ENCODE results near the gene AKR1C1. TPM values are rescaled to one million over a fixed set of nuclear protein-coding genes. Genes with fewer than 3 reads are reported as not detected.

Gene AKR1C1
- total and polyA plus RNA-seq, 2 of the 13 experiments (the other 11 are each of a cell fraction or from before 2014, with no cell fraction given) = 948 to 2,238 TPM

DNA sequence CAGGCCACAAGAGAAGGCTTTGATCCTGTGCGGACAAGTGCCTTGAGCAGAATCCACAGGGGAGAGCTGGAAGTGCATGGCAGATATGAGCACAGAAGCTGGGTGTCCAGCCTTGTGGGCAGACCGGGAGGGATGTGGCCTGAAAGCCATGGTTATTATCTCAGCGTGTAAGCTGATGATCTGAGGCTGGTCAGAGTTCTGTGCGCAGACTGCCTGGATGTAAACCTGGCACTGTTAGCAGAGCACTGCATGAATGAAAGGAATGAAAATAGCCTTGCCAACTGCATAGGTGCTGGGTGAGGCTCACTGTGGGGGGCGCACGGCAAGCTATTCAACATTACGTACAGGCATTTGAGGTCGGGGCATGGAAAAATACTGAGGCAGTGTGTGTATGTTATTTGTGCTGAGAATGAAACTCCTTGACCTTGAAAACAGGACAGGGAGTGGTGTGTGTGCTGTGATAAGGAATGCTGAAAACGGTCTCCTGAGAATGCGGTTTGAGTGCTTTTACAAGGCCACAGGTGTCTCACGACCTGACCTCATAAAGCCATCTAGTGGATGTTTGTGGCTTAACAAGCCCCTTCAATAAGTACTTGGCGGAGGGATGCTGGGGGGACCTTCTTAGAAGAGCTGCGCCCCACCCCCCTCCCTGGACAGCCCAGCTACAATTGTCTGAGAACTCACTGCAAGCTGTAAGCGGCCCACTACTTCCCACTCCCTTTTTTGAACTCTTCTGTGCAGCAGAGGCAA lies 18.7 kb downstream of the AKR1C1 start (continued):
- TF ChIP-seq, protein P1, sequence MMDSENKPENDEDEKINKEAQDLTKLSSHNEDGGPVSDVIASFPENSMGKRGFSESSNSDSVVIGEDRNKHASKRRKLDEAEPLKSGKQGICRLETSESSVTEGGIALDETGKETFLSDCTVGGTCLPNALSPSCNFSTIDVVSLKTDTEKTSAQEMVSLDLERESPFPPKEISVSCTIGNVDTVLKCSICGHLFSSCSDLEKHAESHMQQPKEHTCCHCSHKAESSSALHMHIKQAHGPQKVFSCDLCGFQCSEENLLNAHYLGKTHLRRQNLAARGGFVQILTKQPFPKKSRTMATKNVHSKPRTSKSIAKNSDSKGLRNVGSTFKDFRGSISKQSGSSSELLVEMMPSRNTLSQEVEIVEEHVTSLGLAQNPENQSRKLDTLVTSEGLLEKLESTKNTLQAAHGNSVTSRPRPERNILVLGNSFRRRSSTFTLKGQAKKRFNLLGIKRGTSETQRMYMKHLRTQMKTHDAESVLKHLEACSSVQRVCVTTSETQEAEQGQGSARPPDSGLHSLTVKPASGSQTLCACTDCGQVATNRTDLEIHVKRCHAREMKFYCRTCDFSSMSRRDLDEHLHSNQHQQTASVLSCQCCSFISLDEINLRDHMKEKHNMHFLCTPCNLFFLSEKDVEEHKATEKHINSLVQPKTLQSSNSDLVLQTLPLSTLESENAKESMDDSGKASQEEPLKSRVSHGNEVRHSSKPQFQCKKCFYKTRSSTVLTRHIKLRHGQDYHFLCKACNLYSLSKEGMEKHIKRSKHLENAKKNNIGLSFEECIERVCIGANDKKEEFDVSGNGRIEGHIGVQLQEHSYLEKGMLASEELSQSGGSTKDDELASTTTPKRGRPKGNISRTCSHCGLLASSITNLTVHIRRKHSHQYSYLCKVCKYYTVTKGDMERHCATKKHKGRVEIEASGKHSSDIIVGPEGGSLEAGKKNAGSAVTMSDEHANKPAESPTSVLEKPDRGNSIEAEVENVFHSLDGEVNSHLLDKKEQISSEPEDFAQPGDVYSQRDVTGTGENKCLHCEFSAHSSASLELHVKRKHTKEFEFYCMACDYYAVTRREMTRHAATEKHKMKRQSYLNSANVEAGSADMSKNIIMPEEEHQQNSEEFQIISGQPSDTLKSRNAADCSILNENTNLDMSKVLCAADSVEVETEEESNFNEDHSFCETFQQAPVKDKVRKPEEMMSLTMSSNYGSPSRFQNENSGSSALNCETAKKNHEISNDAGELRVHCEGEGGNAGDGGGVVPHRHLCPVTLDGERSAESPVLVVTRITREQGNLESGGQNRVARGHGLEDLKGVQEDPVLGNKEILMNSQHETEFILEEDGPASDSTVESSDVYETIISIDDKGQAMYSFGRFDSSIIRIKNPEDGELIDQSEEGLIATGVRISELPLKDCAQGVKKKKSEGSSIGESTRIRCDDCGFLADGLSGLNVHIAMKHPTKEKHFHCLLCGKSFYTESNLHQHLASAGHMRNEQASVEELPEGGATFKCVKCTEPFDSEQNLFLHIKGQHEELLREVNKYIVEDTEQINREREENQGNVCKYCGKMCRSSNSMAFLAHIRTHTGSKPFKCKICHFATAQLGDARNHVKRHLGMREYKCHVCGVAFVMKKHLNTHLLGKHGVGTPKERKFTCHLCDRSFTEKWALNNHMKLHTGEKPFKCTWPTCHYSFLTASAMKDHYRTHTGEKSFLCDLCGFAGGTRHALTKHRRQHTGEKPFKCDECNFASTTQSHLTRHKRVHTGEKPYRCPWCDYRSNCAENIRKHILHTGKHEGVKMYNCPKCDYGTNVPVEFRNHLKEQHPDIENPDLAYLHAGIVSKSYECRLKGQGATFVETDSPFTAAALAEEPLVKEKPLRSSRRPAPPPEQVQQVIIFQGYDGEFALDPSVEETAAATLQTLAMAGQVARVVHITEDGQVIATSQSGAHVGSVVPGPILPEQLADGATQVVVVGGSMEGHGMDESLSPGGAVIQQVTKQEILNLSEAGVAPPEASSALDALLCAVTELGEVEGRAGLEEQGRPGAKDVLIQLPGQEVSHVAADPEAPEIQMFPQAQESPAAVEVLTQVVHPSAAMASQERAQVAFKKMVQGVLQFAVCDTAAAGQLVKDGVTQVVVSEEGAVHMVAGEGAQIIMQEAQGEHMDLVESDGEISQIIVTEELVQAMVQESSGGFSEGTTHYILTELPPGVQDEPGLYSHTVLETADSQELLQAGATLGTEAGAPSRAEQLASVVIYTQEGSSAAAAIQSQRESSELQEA (CRISPR knock-in tag; IDR thresholded peaks at IDR 0.05; ENCODE audit: not compliant biosample characterization) = peak; percentile 65
- TF ChIP-seq, protein P2, sequence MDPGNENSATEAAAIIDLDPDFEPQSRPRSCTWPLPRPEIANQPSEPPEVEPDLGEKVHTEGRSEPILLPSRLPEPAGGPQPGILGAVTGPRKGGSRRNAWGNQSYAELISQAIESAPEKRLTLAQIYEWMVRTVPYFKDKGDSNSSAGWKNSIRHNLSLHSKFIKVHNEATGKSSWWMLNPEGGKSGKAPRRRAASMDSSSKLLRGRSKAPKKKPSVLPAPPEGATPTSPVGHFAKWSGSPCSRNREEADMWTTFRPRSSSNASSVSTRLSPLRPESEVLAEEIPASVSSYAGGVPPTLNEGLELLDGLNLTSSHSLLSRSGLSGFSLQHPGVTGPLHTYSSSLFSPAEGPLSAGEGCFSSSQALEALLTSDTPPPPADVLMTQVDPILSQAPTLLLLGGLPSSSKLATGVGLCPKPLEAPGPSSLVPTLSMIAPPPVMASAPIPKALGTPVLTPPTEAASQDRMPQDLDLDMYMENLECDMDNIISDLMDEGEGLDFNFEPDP (CRISPR knock-in tag; conservative IDR thresholded peaks at IDR 0.05) = no peak
- TF ChIP-seq PRPF4 (IDR thresholded peaks at IDR 0.05; ENCODE audit: low read depth, low read length, poor library complexity, severe bottlenecking) = peak; percentile 48
- no peak for TF ChIP-seq TBP (CRISPR knock-in tag; IDR thresholded peaks at IDR 0.05)
- no peak for TF ChIP-seq PPARG (CRISPR knock-in tag; conservative IDR thresholded peaks at IDR 0.05)
- TF ChIP-seq ZNF766 (CRISPR knock-in tag; IDR thresholded peaks at IDR 0.05; ENCODE audit: borderline replicate concordance) = peak; percentile 67; the same call in 1 of the 2 replicates
- peak; percentile 38; the same call in 1 of the 2 replicates for TF ChIP-seq SOX5 (CRISPR knock-in tag; IDR thresholded peaks at IDR 0.05; ENCODE audit: borderline replicate concordance)
- TF ChIP-seq, protein P3, sequence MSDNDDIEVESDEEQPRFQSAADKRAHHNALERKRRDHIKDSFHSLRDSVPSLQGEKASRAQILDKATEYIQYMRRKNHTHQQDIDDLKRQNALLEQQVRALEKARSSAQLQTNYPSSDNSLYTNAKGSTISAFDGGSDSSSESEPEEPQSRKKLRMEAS (IDR thresholded peaks at IDR 0.05) = peak; percentile 52; the same call in 1 of the 2 replicates
- no peak for TF ChIP-seq ZNF274 (CRISPR knock-in tag; IDR thresholded peaks at IDR 0.05)
- no peak for TF ChIP-seq SOX6 (IDR thresholded peaks at IDR 0.05)
- peak; percentile 43 for TF ChIP-seq SOX6 (CRISPR knock-in tag; IDR thresholded peaks at IDR 0.05)
- no peak for TF ChIP-seq NFE2 (CRISPR knock-in tag; IDR thresholded peaks at IDR 0.05)
- TF ChIP-seq ELF3 (CRISPR knock-in tag; IDR thresholded peaks at IDR 0.05) = peak; percentile 12; the same call in 1 of the 2 replicates
- 0 out of 2 replicates have a peak, but pooled peaks have one; percentile 50 for TF ChIP-seq KMT2B (CRISPR knock-in tag; IDR thresholded peaks at IDR 0.05)
- TF ChIP-seq GATAD2A (CRISPR knock-in tag; IDR thresholded peaks at IDR 0.05) = peak; percentile 76
- TF ChIP-seq ZNF530 (CRISPR knock-in tag; IDR thresholded peaks at IDR 0.05; ENCODE audit: low read depth) = no peak
- no peak; the same call in 1 of the 2 replicates for TF ChIP-seq ZNF720 (CRISPR knock-in tag; IDR thresholded peaks at IDR 0.05)
- TF ChIP-seq, protein P4, sequence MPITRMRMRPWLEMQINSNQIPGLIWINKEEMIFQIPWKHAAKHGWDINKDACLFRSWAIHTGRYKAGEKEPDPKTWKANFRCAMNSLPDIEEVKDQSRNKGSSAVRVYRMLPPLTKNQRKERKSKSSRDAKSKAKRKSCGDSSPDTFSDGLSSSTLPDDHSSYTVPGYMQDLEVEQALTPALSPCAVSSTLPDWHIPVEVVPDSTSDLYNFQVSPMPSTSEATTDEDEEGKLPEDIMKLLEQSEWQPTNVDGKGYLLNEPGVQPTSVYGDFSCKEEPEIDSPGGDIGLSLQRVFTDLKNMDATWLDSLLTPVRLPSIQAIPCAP (CRISPR knock-in tag; IDR thresholded peaks at IDR 0.05; ENCODE audit: low read depth) = no peak
- peak; percentile 48; the same call in 1 of the 2 replicates for TF ChIP-seq ZNF431 (CRISPR knock-in tag; IDR thresholded peaks at IDR 0.05; ENCODE audit: borderline replicate concordance, low read depth)
- peak; percentile 27; the same call in 1 of the 2 replicates for TF ChIP-seq REL (CRISPR knock-in tag; conservative IDR thresholded peaks at IDR 0.05)

Data from HepG2 (cell line).